NB4 (cell line): ENCODE results near the gene PHC1.

Source experiments
- POLR2A ChIP-seq: IDR thresholded peaks from 2 replicates; pipeline ENCODE4 v1.6.1; 2011; ENCODE audit warnings: mild to moderate bottlenecking; ENCODE audit not compliant: insufficient read length; ENCODE audit errors: extremely low read depth
- TF ChIP-seq, protein P1 (sequence below): IDR thresholded peaks from one replicate; pipeline ENCODE4 v1.5.1; 2012; ENCODE audit warnings: low read depth, low read length

DNA sequence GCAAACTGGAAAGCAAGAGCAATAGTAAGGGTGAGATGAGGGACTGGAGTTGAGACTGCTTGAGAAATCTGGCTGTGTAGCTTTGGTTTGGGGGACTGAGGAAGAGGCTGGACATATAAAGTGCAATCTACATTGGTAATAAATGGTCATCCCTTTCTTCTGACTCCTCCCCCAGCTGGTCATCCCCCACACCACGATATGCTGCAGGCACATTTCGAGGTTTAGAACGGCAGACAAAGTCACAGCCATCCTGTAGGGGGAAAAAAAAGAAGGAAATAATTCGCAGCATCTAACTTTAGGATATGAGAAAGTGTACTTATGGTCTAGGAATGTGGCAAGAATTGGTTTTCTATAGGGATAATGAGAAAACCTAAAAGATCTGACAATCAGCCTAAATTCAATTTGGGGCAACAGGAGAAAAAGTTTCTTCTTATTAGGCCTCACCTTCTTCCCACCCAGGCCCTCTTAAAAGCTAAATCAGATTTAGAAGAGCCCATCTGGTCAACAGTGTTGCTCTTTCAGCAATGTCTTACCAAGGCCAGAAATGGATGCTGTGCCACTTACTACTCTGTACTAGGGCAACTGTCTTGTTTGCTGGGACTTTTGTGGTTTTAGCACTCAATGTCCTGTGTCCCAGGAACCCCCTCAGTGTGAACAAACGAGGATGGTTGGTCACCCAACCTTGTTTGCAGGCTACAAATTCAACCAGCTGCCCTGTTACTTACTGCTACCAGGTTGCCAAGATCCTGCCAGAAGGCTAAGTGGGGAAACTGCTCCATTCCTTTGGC, 27.6 kb downstream of the PHC1 start:
- no peak for TF ChIP-seq POLR2A
- TF ChIP-seq, protein P1, sequence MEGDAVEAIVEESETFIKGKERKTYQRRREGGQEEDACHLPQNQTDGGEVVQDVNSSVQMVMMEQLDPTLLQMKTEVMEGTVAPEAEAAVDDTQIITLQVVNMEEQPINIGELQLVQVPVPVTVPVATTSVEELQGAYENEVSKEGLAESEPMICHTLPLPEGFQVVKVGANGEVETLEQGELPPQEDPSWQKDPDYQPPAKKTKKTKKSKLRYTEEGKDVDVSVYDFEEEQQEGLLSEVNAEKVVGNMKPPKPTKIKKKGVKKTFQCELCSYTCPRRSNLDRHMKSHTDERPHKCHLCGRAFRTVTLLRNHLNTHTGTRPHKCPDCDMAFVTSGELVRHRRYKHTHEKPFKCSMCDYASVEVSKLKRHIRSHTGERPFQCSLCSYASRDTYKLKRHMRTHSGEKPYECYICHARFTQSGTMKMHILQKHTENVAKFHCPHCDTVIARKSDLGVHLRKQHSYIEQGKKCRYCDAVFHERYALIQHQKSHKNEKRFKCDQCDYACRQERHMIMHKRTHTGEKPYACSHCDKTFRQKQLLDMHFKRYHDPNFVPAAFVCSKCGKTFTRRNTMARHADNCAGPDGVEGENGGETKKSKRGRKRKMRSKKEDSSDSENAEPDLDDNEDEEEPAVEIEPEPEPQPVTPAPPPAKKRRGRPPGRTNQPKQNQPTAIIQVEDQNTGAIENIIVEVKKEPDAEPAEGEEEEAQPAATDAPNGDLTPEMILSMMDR = no peak
